WTC11 (cell line): ENCODE measurements around the gene PI4K2B.

Source experiments
- CREB1 ChIP-seq: sonication (generic); formaldehyde crosslinking; IDR thresholded peaks from 2 replicates; pipeline ENCODE4 v1.8.0; 2023; ENCODE audit warnings: mild to moderate bottlenecking, missing genetic modification reagents
- CTCF ChIP-seq: fragments of 200-600 bp; IDR thresholded peaks from 2 replicates; pipeline ENCODE4 v1.8.0; 2022; ENCODE audit warnings: antibody characterized with exemption
- ESRRA ChIP-seq: sonication (generic); formaldehyde crosslinking; IDR thresholded peaks from 2 replicates; pipeline ENCODE4 v1.8.1; 2022; ENCODE audit warnings: mild to moderate bottlenecking, missing genetic modification reagents, borderline replicate concordance
- ETV6 ChIP-seq: sonication (generic); formaldehyde crosslinking; IDR thresholded peaks from 2 replicates; pipeline ENCODE4 v1.8.1; 2022; ENCODE audit warnings: mild to moderate bottlenecking, missing genetic modification reagents
- JUN ChIP-seq: sonication (generic); formaldehyde crosslinking; IDR thresholded peaks from 2 replicates; pipeline ENCODE4 v1.8.0; 2023; ENCODE audit warnings: mild to moderate bottlenecking, missing genetic modification reagents
- MAX ChIP-seq: sonication (generic); formaldehyde crosslinking; IDR thresholded peaks from 2 replicates; pipeline ENCODE4 v1.8.0; 2022; ENCODE audit warnings: mild to moderate bottlenecking, missing genetic modification reagents
- MYBL2 ChIP-seq: sonication (generic); formaldehyde crosslinking; IDR thresholded peaks from 2 replicates; pipeline ENCODE4 v1.8.1; 2023; ENCODE audit warnings: mild to moderate bottlenecking, moderate library complexity, missing genetic modification reagents
- TEAD4 ChIP-seq: sonication (generic); formaldehyde crosslinking; IDR thresholded peaks from 2 replicates; pipeline ENCODE4 v1.8.0; 2022; ENCODE audit warnings: mild to moderate bottlenecking, missing genetic modification reagents
- ZNF138 ChIP-seq: sonication (generic); formaldehyde crosslinking; conservative IDR thresholded peaks from 2 replicates; pipeline ENCODE4 v1.8.1; 2022; ENCODE audit warnings: mild to moderate bottlenecking, moderate library complexity, missing genetic modification reagents
- ZNF281 ChIP-seq: sonication (generic); formaldehyde crosslinking; IDR thresholded peaks from 2 replicates; pipeline ENCODE4 v1.8.0; 2023; ENCODE audit warnings: mild to moderate bottlenecking, missing genetic modification reagents
- ZNF512 ChIP-seq: sonication (generic); formaldehyde crosslinking; IDR thresholded peaks from 2 replicates; pipeline ENCODE4 v1.8.1; 2022; ENCODE audit warnings: missing genetic modification reagents, borderline replicate concordance

GRCh38 chr4:25313201-25313895 lies 79.5 kb downstream of the PI4K2B start:
- TF ChIP-seq ETV6 (CRISPR knock-in tag) (no peak), TEAD4 (CRISPR knock-in tag) (no peak), CREB1 (CRISPR knock-in tag) (no peak), CTCF (no peak), ESRRA (CRISPR knock-in tag) (no peak), JUN (no peak), MAX (no peak), ZNF512 (CRISPR knock-in tag) (no peak), ZNF281 (no peak), ZNF138 (CRISPR knock-in tag) (no peak), MYBL2 (no peak)
